ENCODE results near the gene C11orf91.
A peak's percentile ranks its signal among the peaks of the same experiment; 100 is the strongest.
"Not testable (repeated sequence)": the region's sequence is repeated elsewhere in the genome, so short reads cannot be mapped to it uniquely, and the experiment has no call there.

The C11orf91 gene

DNA sequence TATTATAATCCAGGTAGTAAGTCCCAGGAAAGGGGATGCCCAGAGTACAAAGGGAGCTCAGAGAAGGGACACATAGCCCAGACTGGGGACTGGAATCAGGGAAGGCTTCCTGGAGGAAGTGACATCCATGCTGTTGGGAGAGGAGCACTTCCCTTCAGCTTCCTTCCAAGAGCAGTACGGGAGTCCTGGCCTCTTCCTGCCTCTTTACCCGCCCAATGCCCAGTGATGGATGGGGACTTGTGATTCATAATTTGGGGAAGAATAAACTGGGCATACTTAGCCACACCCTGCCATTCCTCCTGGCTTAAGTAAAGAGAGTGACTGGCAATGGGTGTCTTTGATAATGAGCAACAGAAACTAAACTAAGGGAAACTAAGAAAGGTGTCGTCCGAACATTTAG, 11.5 kb downstream of the C11orf91 start:
- no peak overlapping the region for H3K4me3 ChIP-seq (ENCODE audit: low read length)
- TF ChIP-seq, protein P1, sequence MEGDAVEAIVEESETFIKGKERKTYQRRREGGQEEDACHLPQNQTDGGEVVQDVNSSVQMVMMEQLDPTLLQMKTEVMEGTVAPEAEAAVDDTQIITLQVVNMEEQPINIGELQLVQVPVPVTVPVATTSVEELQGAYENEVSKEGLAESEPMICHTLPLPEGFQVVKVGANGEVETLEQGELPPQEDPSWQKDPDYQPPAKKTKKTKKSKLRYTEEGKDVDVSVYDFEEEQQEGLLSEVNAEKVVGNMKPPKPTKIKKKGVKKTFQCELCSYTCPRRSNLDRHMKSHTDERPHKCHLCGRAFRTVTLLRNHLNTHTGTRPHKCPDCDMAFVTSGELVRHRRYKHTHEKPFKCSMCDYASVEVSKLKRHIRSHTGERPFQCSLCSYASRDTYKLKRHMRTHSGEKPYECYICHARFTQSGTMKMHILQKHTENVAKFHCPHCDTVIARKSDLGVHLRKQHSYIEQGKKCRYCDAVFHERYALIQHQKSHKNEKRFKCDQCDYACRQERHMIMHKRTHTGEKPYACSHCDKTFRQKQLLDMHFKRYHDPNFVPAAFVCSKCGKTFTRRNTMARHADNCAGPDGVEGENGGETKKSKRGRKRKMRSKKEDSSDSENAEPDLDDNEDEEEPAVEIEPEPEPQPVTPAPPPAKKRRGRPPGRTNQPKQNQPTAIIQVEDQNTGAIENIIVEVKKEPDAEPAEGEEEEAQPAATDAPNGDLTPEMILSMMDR (conservative IDR thresholded peaks at IDR 0.05; ENCODE audit: low read depth, low read length), result no peak
- DNase-seq (ENCODE audit: low read depth), result no peak

DNA sequence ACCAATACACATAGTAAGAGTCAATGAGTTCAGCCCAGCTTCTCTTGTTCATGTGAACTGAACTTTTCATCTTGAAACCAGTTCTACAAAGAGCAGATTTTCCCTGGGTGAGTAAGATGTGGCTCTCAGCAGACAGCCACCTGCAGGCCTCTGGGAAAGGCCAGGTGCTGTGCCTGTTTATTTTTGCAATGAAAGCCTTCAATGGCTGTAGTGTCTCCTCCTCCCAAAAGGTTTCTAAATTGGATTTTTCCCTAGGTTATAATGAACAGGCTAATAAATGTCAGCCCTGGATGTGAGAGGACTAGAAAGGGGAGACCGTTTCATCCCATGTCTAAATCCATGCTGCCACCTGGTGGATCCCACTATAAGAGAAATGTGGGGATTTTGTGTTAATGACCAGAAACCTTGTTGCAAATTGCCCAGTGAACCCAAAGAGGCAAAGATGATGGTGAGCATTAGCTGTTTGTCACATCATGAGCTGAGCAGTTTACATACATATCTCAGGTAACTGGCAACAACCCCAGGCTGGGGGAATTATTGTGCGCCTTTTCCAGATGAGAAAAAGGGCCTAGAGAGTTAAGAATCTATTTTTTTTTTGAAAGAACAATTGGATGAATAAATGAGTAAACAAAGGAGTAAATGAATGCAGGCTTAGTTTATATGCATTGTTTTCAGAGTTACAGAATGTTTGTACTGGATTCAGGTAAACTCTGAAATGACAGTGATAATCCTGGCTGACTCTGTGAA, 12.7 kb downstream of the C11orf91 start:
- H3K4me3 ChIP-seq (ENCODE audit: low read length), result no peak overlapping the region
- DNase-seq (ENCODE audit: low read depth), result no peak
- TF ChIP-seq, protein P1 (conservative IDR thresholded peaks at IDR 0.05; ENCODE audit: low read depth, low read length), result peak; percentile 73

DNA sequence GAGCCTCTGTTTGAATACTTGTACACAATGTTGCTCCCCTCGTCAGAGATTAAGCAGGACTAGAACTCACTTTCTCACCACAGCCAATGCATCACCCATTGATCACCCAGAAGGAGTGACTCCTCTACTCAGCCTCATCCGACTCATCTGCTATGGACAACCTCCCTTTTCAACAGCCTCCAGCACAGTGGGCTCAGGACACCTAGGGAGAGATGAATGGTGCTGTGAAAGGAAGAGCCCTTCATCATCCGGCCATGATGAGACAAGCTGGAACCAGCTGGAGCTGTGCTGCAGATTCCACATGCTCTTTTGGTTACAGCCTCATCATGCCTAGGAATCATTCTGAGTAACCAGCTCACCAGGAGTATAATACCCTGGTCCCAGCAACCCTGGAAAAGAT, 15.5 kb downstream of the C11orf91 start:
- H3K4me3 ChIP-seq (ENCODE audit: low read length), result no peak overlapping the region
- DNase-seq (ENCODE audit: low read depth), result no peak

DNA sequence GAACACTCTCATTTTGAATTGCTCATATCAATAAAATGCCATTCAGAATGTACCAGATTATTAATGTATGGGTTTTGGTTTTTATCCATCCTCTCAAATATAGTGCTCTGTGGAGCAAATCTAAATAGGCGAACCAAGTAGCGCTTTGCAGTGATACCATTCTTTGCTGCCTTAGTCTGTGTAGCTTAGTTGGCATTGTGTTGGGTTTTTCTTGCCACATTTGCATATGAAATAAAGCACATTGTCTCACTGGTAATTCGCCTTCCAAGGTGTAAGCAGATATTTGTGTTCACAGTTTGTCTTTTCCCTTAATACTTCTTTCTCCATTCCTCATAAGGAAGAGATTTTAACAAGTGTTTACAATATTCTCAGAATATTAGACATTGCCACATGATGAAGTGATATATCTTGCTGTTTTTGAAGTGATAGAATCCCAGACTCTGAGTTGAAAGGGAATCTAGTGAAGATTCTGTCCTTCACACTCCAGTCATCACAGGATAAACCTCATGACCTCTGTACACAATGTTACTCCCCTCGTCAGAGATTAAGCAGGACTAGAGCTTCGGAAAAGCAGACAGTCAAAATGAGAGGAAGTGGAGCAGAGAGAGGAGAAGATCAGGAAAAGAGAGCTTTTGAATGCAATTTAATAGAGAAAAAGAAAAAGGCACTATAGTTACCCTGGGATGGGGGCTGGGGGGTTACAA, 16.5 kb downstream of the C11orf91 start:
- TF ChIP-seq, protein P1 (conservative IDR thresholded peaks at IDR 0.05; ENCODE audit: low read depth, low read length), result no peak
- H3K4me3 ChIP-seq (ENCODE audit: low read length), result no peak overlapping the region
- DNase-seq (ENCODE audit: low read depth), result no peak

More for the DNA sequence above, 15.5 kb downstream of the C11orf91 start:
- TF ChIP-seq, protein P1 (conservative IDR thresholded peaks at IDR 0.05; ENCODE audit: low read depth, low read length), result no peak

DNA sequence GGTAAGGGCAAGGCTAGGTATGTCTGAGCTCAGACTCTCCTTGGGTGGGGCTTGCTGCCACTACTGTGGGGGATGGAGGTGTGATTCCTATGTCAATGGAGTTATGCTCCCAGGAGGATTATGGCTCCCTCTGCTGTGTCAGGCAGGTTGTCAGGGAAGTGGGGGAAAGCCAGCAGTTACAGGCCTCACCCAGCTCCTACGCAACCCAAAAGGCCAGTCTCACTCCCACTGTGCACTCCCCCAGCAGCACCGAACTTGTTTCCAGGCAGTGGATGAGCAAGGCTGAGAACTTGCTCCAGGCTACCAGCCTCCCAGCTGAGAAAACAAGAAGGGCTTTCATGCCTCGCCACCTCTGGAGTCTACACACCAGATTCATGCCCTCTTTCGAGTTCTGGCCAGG, 18.2 kb downstream of the C11orf91 start:
- H3K4me3 ChIP-seq (ENCODE audit: low read length), result no peak overlapping the region
- TF ChIP-seq, protein P1 (conservative IDR thresholded peaks at IDR 0.05; ENCODE audit: low read depth, low read length), result peak; percentile 37
- DNase-seq (ENCODE audit: low read depth), result no peak

DNA sequence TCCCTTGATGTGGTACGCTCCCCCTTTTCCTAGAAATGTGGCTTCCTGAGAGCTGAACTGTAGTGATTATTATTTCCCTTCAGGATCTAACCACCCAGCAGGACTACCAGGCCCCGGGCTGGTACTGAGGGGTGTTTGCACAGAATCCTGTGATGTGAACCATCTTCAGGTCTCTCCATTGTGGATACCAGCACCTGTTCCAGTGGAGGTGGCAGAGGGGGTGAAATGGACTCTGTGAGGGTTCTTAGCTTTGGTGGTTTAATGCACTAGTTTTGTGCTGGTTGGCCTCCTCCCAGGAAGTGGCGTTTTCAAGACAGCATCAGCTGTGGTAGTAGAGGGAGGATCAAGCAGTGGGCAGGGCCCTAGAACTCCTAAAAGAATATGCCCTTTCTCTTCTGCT, 18.6 kb downstream of the C11orf91 start:
- H3K4me3 ChIP-seq (ENCODE audit: low read length), result no peak overlapping the region
- TF ChIP-seq, protein P1 (conservative IDR thresholded peaks at IDR 0.05; ENCODE audit: low read depth, low read length), result no peak
- no peak for DNase-seq (ENCODE audit: low read depth)

DNA sequence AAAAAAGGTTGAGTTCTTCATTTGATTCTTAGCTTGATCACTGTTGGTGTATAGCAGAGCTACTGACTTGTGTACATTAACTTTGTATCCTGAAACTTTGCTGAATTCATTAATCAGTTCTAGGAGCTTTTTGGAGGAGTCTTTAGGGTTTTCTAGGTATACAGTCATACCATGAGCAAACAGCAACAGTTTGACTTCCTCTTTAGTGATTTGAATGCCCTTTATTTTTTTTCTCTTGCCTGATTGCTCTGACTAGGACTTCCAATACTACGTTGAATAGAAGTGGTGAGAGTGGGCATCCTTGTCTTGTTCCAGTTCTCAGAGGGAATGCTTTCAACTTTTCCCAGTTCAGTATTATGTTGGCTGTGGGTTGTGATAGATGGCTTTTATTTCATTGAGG, 22.0 kb downstream of the C11orf91 start:
- not testable (repeated sequence) for DNase-seq (ENCODE audit: low read depth); H3K4me3 ChIP-seq (ENCODE audit: low read length)

Measured in retinal pigment epithelial cell (primary cell).